Mesendoderm (in vitro differentiated cells): ENCODE data around the gene ARHGAP42.

Experiments used
- DNase-seq: peaks from one replicate; pipeline ENCODE4 v3.0.0; 2013
- H2AK5ac ChIP-seq: 2 replicates; pipeline ENCODE4 v1.6.1; 2013; ENCODE audit warnings: low read length, inconsistent platforms
- H2BK120ac ChIP-seq: 2 replicates; pipeline ENCODE4 v1.6.1; 2013; ENCODE audit warnings: low read depth, mild to moderate bottlenecking, low read length, moderate library complexity, mixed read lengths
- H2BK15ac ChIP-seq: replicated peaks from 2 replicates; pipeline ENCODE4 v1.6.1; 2013; ENCODE audit warnings: low read depth, mild to moderate bottlenecking, moderate library complexity
- H2BK5ac ChIP-seq: 2 replicates; pipeline ENCODE4 v1.6.1; 2013; ENCODE audit warnings: low read length, inconsistent platforms
- H3K18ac ChIP-seq: 2 replicates; pipeline ENCODE4 v1.6.1; 2013; ENCODE audit warnings: mild to moderate bottlenecking, low read length, mixed read lengths
- H3K23ac ChIP-seq: one replicate; pipeline ENCODE4 v1.6.1; 2013; ENCODE audit warnings: low read length
- H3K27ac ChIP-seq: 2 replicates; pipeline ENCODE4 v1.5.1; 2013; ENCODE audit warnings: low read depth, mild to moderate bottlenecking, inconsistent platforms, low read length, moderate library complexity
- H3K27me3 ChIP-seq: 2 replicates; pipeline ENCODE4 v1.6.1; 2013; ENCODE audit warnings: low read length, control low read depth, mild to moderate bottlenecking, inconsistent platforms; ENCODE audit not compliant: insufficient read depth, poor library complexity
- H3K36me3 ChIP-seq: 2 replicates; pipeline ENCODE4 v1.6.1; 2013; ENCODE audit warnings: low read length, inconsistent platforms; ENCODE audit not compliant: control insufficient read depth, insufficient read depth
- H3K4ac ChIP-seq: one replicate; pipeline ENCODE4 v1.6.1; 2013; ENCODE audit warnings: low read depth, mild to moderate bottlenecking, low read length, moderate library complexity
- H3K4me1 ChIP-seq: 2 replicates; pipeline ENCODE4 v1.6.1; 2013; ENCODE audit warnings: low read depth, low read length, inconsistent platforms; ENCODE audit not compliant: control insufficient read depth
- H3K4me2 ChIP-seq: 2 replicates; pipeline ENCODE4 v1.6.1; 2013; ENCODE audit warnings: low read length
- H3K4me3 ChIP-seq: 2 replicates; pipeline ENCODE4 v1.5.1; 2013; ENCODE audit warnings: mild to moderate bottlenecking, low read length
- H3K56ac ChIP-seq: one replicate; pipeline ENCODE4 v1.6.1; 2013; ENCODE audit warnings: low read length
- H3K79me1 ChIP-seq: 2 replicates; pipeline ENCODE4 v1.6.1; 2013; ENCODE audit warnings: low read length, inconsistent platforms
- H3K79me2 ChIP-seq: 2 replicates; pipeline ENCODE4 v1.6.1; 2013; ENCODE audit warnings: mild to moderate bottlenecking, low read length; ENCODE audit not compliant: control insufficient read depth, insufficient read depth
- H3K9ac ChIP-seq: 2 replicates; pipeline ENCODE4 v1.6.1; 2013; ENCODE audit warnings: low read length, inconsistent platforms
- H4K5ac ChIP-seq: one replicate; pipeline ENCODE4 v1.6.1; 2013; ENCODE audit warnings: low read length
- H4K8ac ChIP-seq: one replicate; pipeline ENCODE4 v1.6.1; 2013; ENCODE audit warnings: low read depth, mild to moderate bottlenecking, control low read depth, low read length, moderate library complexity
- WGBS: extraction: QIAGEN DNeasy Blood & Tissue Kit; methylation state at CpG from one replicate; pipeline ENCODE4 v1.1.7; 2013; ENCODE audit warnings: low lambda C conversion rate, missing lambda C conversion rate; ENCODE audit not compliant: insufficient coverage; ENCODE audit errors: extremely low coverage; 5-methylcytosine and 5-hydroxymethylcytosine counted together

Gene ARHGAP42

GRCh38 chr11:100964435-100964834 is 277.3 kb downstream of the ARHGAP42 start:
- H3K4me3 ChIP-seq = no peak overlapping the region
- WGBS = no CpG with 5 or more reads among the region's 3 CpGs
- no peak overlapping the region for H4K8ac ChIP-seq
- no peak overlapping the region for H3K27ac ChIP-seq
- no peak overlapping the region for H2BK5ac ChIP-seq
- no peak for DNase-seq
- no peak overlapping the region for H2AK5ac ChIP-seq
- no peak overlapping the region for H3K9ac ChIP-seq
- no peaks in the 10 kb centered on the region for H3K4me1 ChIP-seq
- no peaks in the 10 kb centered on the region for H3K79me1 ChIP-seq
- H3K4me2 ChIP-seq = no peak overlapping the region
- H3K4ac ChIP-seq = no peak overlapping the region
- H3K56ac ChIP-seq = no peak overlapping the region
- H3K18ac ChIP-seq = no peak overlapping the region
- H2BK120ac ChIP-seq = no peak overlapping the region
- H3K23ac ChIP-seq = no peak overlapping the region
- no peaks in the 10 kb centered on the region for H3K36me3 ChIP-seq
- no peak overlapping the region for H4K5ac ChIP-seq
- H3K27me3 ChIP-seq = no peaks in the 10 kb centered on the region
- no peaks in the 10 kb centered on the region for H3K79me2 ChIP-seq
- H2BK15ac ChIP-seq = no peak overlapping the region

GRCh38 chr11:100965346-100965745 is 278.3 kb downstream of the ARHGAP42 start:
- no peak overlapping the region for H3K18ac ChIP-seq
- H4K8ac ChIP-seq = no peak overlapping the region
- H3K79me2 ChIP-seq = no peaks in the 10 kb centered on the region
- H3K79me1 ChIP-seq = no peaks in the 10 kb centered on the region
- no peak overlapping the region for H3K9ac ChIP-seq
- no peak overlapping the region for H2BK120ac ChIP-seq
- H4K5ac ChIP-seq = no peak overlapping the region
- no peak overlapping the region for H3K4me2 ChIP-seq
- H2BK5ac ChIP-seq = no peak overlapping the region
- H3K27me3 ChIP-seq = no peaks in the 10 kb centered on the region
- no peak overlapping the region for H2BK15ac ChIP-seq
- H2AK5ac ChIP-seq = no peak overlapping the region
- H3K23ac ChIP-seq = no peak overlapping the region
- DNase-seq = no peak
- WGBS = no CpG with 5 or more reads among the region's 1 CpG
- H3K4ac ChIP-seq = no peak overlapping the region
- H3K27ac ChIP-seq = no peak overlapping the region
- no peaks in the 10 kb centered on the region for H3K4me1 ChIP-seq
- no peak overlapping the region for H3K4me3 ChIP-seq
- no peaks in the 10 kb centered on the region for H3K36me3 ChIP-seq
- H3K56ac ChIP-seq = no peak overlapping the region

- no peak overlapping the region for H2BK15ac ChIP-seq
- H3K56ac ChIP-seq = no peak overlapping the region
- no peak overlapping the region for H2BK120ac ChIP-seq
- H3K18ac ChIP-seq = no peak overlapping the region
- H3K23ac ChIP-seq = no peak overlapping the region
- no peaks in the 10 kb centered on the region for H3K27me3 ChIP-seq
- H2AK5ac ChIP-seq = no peak overlapping the region
- H3K4me1 ChIP-seq = no peaks in the 10 kb centered on the region
- no peaks in the 10 kb centered on the region for H3K79me1 ChIP-seq
- no peak for DNase-seq
- no peak overlapping the region for H2BK5ac ChIP-seq
- H3K4me2 ChIP-seq = no peak overlapping the region
- no peak overlapping the region for H4K5ac ChIP-seq
- no peak overlapping the region for H3K27ac ChIP-seq
- no peaks in the 10 kb centered on the region for H3K36me3 ChIP-seq
- H3K79me2 ChIP-seq = no peaks in the 10 kb centered on the region
- H3K9ac ChIP-seq = no peak overlapping the region
- no peak overlapping the region for H4K8ac ChIP-seq
- H3K4ac ChIP-seq = no peak overlapping the region
- no peak overlapping the region for H3K4me3 ChIP-seq
Measured at GRCh38 chr11:100966366-100966765, 279.3 kb downstream of the ARHGAP42 start.

- Histone ChIP-seq H2BK15ac (no peak overlapping the region), H3K4me2 (no peak overlapping the region), H2BK5ac (no peak overlapping the region), H3K79me2 (no peaks in the 10 kb centered on the region), H3K27me3 (no peaks in the 10 kb centered on the region), H2BK120ac (no peak overlapping the region), H3K4me1 (no peaks in the 10 kb centered on the region), H3K9ac (no peak overlapping the region), H3K27ac (no peak overlapping the region), H4K5ac (no peak overlapping the region), H3K56ac (no peak overlapping the region), H3K4me3 (no peak overlapping the region), H4K8ac (no peak overlapping the region), H3K18ac (no peak overlapping the region), H3K4ac (no peak overlapping the region), H3K79me1 (no peaks in the 10 kb centered on the region), H3K36me3 (no peaks in the 10 kb centered on the region), H2AK5ac (no peak overlapping the region), H3K23ac (no peak overlapping the region)
- no peak for DNase-seq
Measured at GRCh38 chr11:100969008-100969407, 281.9 kb downstream of the ARHGAP42 start.

GRCh38 chr11:100970283-100971164 is 283.4 kb downstream of the ARHGAP42 start:
- Histone ChIP-seq H3K4me1 (no peaks in the 10 kb centered on the region), H3K79me2 (no peaks in the 10 kb centered on the region), H3K4ac (no peak overlapping the region), H3K4me3 (no peak overlapping the region), H2AK5ac (no peak overlapping the region), H3K79me1 (no peaks in the 10 kb centered on the region), H3K27ac (no peak overlapping the region), H3K18ac (no peak overlapping the region), H4K5ac (no peak overlapping the region), H2BK15ac (no peak overlapping the region), H3K23ac (no peak overlapping the region), H3K27me3 (no peaks in the 10 kb centered on the region), H2BK120ac (no peak overlapping the region), H3K36me3 (no peaks in the 10 kb centered on the region), H3K56ac (no peak overlapping the region), H4K8ac (no peak overlapping the region), H3K4me2 (no peak overlapping the region), H2BK5ac (no peak overlapping the region), H3K9ac (no peak overlapping the region)
- no peak for DNase-seq
- WGBS = no CpG with 5 or more reads among the region's 4 CpGs

GRCh38 chr11:100972046-100972445 is 285.0 kb downstream of the ARHGAP42 start:
- no CpG with 5 or more reads among the region's 6 CpGs for WGBS
- no peak for DNase-seq
- no peaks in the 10 kb centered on the region for H3K79me2 ChIP-seq
- H3K9ac ChIP-seq = no peak overlapping the region
- H3K4me3 ChIP-seq = no peak overlapping the region
- H3K4me2 ChIP-seq = no peak overlapping the region
- no peak overlapping the region for H4K5ac ChIP-seq
- H3K23ac ChIP-seq = no peak overlapping the region
- H4K8ac ChIP-seq = no peak overlapping the region
- no peak overlapping the region for H2BK5ac ChIP-seq
- no peak overlapping the region for H3K18ac ChIP-seq
- no peak overlapping the region for H2BK120ac ChIP-seq
- no peaks in the 10 kb centered on the region for H3K36me3 ChIP-seq
- H3K4ac ChIP-seq = no peak overlapping the region
- H2BK15ac ChIP-seq = no peak overlapping the region
- H3K79me1 ChIP-seq = no peaks in the 10 kb centered on the region
- no peaks in the 10 kb centered on the region for H3K4me1 ChIP-seq
- H3K56ac ChIP-seq = no peak overlapping the region
- H2AK5ac ChIP-seq = no peak overlapping the region
- no peaks in the 10 kb centered on the region for H3K27me3 ChIP-seq
- no peak overlapping the region for H3K27ac ChIP-seq
